Neural progenitor cell (in vitro differentiated cells): Measurements from ENCODE around the gene NCDN. TPM values are rescaled to one million over a fixed set of nuclear protein-coding genes. Genes with fewer than 3 reads are reported as not detected.

Experiments used
- DNase-seq: peaks from one replicate; pipeline ENCODE4 v3.0.0-alpha.2; 2016; ENCODE audit warnings: low spot score
- H2AFZ ChIP-seq: fragments of 200-600 bp; sonication (generic); replicated peaks from 2 replicates; pipeline ENCODE4 v1.6.1; 2016; ENCODE audit warnings: antibody characterized with exemption
- H3F3A ChIP-seq: fragments of 200-600 bp; sonication (generic); 2 replicates; pipeline ENCODE4 v1.6.1; 2016; ENCODE audit warnings: antibody characterized with exemption, low read depth
- H3K27ac ChIP-seq: fragments of 200-600 bp; sonication (generic); 2 replicates; pipeline ENCODE4 v1.5.1; 2016; ENCODE audit warnings: mild to moderate bottlenecking
- H3K27me3 ChIP-seq: fragments of 200-600 bp; sonication (generic); 2 replicates; pipeline ENCODE4 v1.6.1; 2016; ENCODE audit warnings: mild to moderate bottlenecking, moderate library complexity
- H3K36me3 ChIP-seq: fragments of 200-600 bp; sonication (generic); 2 replicates; pipeline ENCODE4 v1.5.1; 2016
- H3K4me1 ChIP-seq: fragments of 200-600 bp; sonication (generic); 2 replicates; pipeline ENCODE4 v1.6.1; 2016; ENCODE audit warnings: mixed run types
- H3K4me2 ChIP-seq: fragments of 200-600 bp; sonication (generic); 2 replicates; pipeline ENCODE4 v1.6.1; 2016
- H3K4me3 ChIP-seq: fragments of 200-600 bp; sonication (generic); 2 replicates; pipeline ENCODE4 v1.5.1; 2016
- H3K79me2 ChIP-seq: fragments of 200-600 bp; sonication (generic); 2 replicates; pipeline ENCODE4 v1.6.1; 2016; ENCODE audit warnings: low read depth
- H3K9ac ChIP-seq: fragments of 200-600 bp; sonication (generic); 2 replicates; pipeline ENCODE4 v1.6.1; 2016
- H3K9me3 ChIP-seq: fragments of 200-600 bp; sonication (generic); 2 replicates; pipeline ENCODE4 v1.5.1; 2016; ENCODE audit warnings: low read depth
- H4K20me1 ChIP-seq: fragments of 200-600 bp; sonication (generic); 2 replicates; pipeline ENCODE4 v1.6.1; 2016; ENCODE audit warnings: low read depth
- H3K27ac Mint-ChIP-seq: 3 replicates; pipeline ENCODE4 v1.8.0; 2021; ENCODE audit warnings: mixed read lengths
- H3K27me3 Mint-ChIP-seq: 2 replicates; pipeline ENCODE4 v1.8.0; 2022; ENCODE audit warnings: low read depth, mild to moderate bottlenecking, inconsistent platforms, moderate library complexity, mixed read lengths; ENCODE audit not compliant: insufficient read depth
- H3K36me3 Mint-ChIP-seq: 3 replicates; pipeline ENCODE4 v1.8.0; 2021; ENCODE audit warnings: mixed read lengths
- H3K4me1 Mint-ChIP-seq: 3 replicates; pipeline ENCODE4 v1.8.0; 2021; ENCODE audit warnings: mixed read lengths
- H3K4me3 Mint-ChIP-seq: 3 replicates; pipeline ENCODE4 v1.8.0; 2021; ENCODE audit warnings: mild to moderate bottlenecking, moderate library complexity, mixed read lengths
- H3K9me3 Mint-ChIP-seq: 3 replicates; pipeline ENCODE4 v1.8.0; 2020; ENCODE audit warnings: mixed read lengths
- EZH2 ChIP-seq: fragments of 200-600 bp; sonication (generic); IDR thresholded peaks from 2 replicates; pipeline ENCODE4 v1.6.1; 2017; ENCODE audit warnings: antibody characterized with exemption, mild to moderate bottlenecking, moderate library complexity
- EZH2phosphoT487 ChIP-seq: fragments of 200-600 bp; sonication (generic); IDR thresholded peaks from 2 replicates; pipeline ENCODE4 v1.6.1; 2017; ENCODE audit warnings: antibody characterized with exemption
- total RNA-seq: library from RNA; depleted of rRNA; stranded (reverse); fragments of >200 nt; gene quantifications from 2 replicates; pipeline ENCODE4 v1.2.3, GENCODE V29; 2015; ENCODE audit warnings: low replicate concordance
- TF ChIP-seq, protein P1 (sequence below): fragments of 200-600 bp; sonication (generic); IDR thresholded peaks from 2 replicates; pipeline ENCODE4 v1.5.1; 2017; ENCODE audit warnings: antibody characterized with exemption, mild to moderate bottlenecking

NCDN gene
- total RNA-seq, 1 donor from 2014 or later = 5.8 TPM

DNA sequence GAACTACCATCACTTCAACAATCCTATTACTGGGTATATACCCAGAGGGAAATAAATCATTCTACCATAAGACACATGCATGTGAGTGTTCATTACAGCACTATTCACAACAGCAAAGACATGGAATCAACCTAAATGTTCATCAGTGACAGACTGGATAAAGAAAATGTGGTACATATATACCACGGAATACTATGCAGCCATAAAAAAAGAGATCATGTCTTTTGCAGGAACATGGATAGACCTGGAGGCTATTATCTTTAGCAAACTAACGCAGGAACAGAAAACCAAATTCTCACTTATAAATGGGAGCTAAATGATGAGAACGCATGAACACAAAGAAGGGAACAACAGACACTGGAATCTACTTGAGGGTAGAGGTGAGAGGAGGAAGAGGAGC, 39.4 kb upstream of the NCDN start:
- peaks cover 48% of the 10 kb centered on the region for H3K36me3 Mint-ChIP-seq
- Histone ChIP-seq H3F3A (no peaks in the 10 kb centered on the region), H3K36me3 (peaks cover 6% of the 10 kb centered on the region), H2AFZ (no peak overlapping the region), H3K79me2 (peaks cover 54% of the 10 kb centered on the region), H3K27me3 (no peaks in the 10 kb centered on the region), H3K4me3 (no peak overlapping the region), H4K20me1 (no peaks in the 10 kb centered on the region), H3K27ac (no peak overlapping the region), H3K4me1 (no peaks in the 10 kb centered on the region), H3K9ac (no peak overlapping the region), H3K9me3 (peaks cover 5% of the 10 kb centered on the region), H3K4me2 (no peak overlapping the region)
- TF ChIP-seq, protein P1, sequence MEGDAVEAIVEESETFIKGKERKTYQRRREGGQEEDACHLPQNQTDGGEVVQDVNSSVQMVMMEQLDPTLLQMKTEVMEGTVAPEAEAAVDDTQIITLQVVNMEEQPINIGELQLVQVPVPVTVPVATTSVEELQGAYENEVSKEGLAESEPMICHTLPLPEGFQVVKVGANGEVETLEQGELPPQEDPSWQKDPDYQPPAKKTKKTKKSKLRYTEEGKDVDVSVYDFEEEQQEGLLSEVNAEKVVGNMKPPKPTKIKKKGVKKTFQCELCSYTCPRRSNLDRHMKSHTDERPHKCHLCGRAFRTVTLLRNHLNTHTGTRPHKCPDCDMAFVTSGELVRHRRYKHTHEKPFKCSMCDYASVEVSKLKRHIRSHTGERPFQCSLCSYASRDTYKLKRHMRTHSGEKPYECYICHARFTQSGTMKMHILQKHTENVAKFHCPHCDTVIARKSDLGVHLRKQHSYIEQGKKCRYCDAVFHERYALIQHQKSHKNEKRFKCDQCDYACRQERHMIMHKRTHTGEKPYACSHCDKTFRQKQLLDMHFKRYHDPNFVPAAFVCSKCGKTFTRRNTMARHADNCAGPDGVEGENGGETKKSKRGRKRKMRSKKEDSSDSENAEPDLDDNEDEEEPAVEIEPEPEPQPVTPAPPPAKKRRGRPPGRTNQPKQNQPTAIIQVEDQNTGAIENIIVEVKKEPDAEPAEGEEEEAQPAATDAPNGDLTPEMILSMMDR = no peak
- no peak for TF ChIP-seq EZH2
- no peak for TF ChIP-seq EZH2phosphoT487
- no peak for DNase-seq
- H3K4me1 Mint-ChIP-seq = no peaks in the 10 kb centered on the region
- H3K4me3 Mint-ChIP-seq = no peak overlapping the region
- H3K27ac Mint-ChIP-seq = no peak overlapping the region
- H3K27me3 Mint-ChIP-seq = peaks cover 2% of the 10 kb centered on the region
- H3K9me3 Mint-ChIP-seq = peaks cover 48% of the 10 kb centered on the region

DNA sequence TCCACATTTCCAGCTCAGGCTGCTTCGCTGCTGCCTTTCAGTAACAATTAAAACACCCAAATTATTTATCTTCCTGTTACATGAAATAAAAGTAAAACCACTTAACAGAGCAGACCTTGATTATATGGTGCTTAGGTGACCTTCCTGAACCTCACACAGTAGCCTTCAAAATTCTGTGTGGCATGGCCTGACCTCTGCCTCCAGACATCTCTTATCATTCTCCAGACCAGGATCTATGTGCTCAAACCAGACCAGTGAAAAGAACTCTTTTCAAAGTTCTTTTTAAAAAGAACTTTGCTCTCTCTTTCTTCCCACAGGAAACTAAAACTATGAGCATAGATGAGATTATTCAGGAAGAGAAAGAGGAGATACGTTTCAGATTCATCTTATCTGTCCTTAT, 38.2 kb upstream of the NCDN start:
- H3F3A ChIP-seq = no peaks in the 10 kb centered on the region
- peaks cover 46% of the 10 kb centered on the region for H3K9me3 Mint-ChIP-seq
- H3K9me3 ChIP-seq = peaks cover 5% of the 10 kb centered on the region
- H3K9ac ChIP-seq = no peak overlapping the region
- no peak overlapping the region for H3K4me2 ChIP-seq
- H3K79me2 ChIP-seq = peaks cover 42% of the 10 kb centered on the region
- no peak for DNase-seq
- no peak overlapping the region for H3K27ac ChIP-seq
- H3K36me3 Mint-ChIP-seq = peaks cover 48% of the 10 kb centered on the region
- H3K27me3 Mint-ChIP-seq = peaks cover 2% of the 10 kb centered on the region
- no peaks in the 10 kb centered on the region for H3K27me3 ChIP-seq
- H3K36me3 ChIP-seq = peaks cover 4% of the 10 kb centered on the region
- no peak overlapping the region for H3K4me3 Mint-ChIP-seq
- no peak for TF ChIP-seq EZH2
- TF ChIP-seq, protein P1 = no peak
- TF ChIP-seq EZH2phosphoT487 = no peak
- H3K4me3 ChIP-seq = no peak overlapping the region
- no peaks in the 10 kb centered on the region for H4K20me1 ChIP-seq
- no peak overlapping the region for H3K27ac Mint-ChIP-seq
- H2AFZ ChIP-seq = no peak overlapping the region
- H3K4me1 Mint-ChIP-seq = no peaks in the 10 kb centered on the region
- no peaks in the 10 kb centered on the region for H3K4me1 ChIP-seq

DNA sequence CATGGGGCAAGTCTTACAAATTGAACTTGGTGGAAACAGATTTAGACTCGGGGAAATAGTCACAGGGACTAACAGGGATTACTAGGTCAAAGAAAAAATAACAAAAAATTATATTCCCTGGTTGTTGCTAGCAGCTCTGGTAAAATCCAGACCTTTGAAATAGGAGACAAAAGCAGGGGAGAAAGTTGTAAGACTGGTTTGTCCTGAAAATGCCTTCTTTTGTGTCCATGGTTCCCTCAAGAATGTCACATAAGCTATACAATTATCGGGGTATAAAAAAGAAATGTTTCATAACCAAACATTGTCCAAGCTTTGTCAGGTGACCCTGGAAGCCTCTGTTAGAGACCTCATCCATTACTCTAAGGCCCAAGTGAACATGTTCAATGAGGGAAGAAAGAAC, 33.5 kb upstream of the NCDN start:
- no peaks in the 10 kb centered on the region for H3K79me2 ChIP-seq
- no peaks in the 10 kb centered on the region for H3K27me3 ChIP-seq
- Mint-ChIP-seq H3K27me3 (no peaks in the 10 kb centered on the region), H3K4me1 (no peaks in the 10 kb centered on the region), H3K9me3 (peaks cover 29% of the 10 kb centered on the region), H3K27ac (no peak overlapping the region), H3K36me3 (peaks cover 29% of the 10 kb centered on the region), H3K4me3 (no peak overlapping the region)
- H3K9me3 ChIP-seq = no peaks in the 10 kb centered on the region
- H3K4me1 ChIP-seq = no peaks in the 10 kb centered on the region
- TF ChIP-seq EZH2 = no peak
- TF ChIP-seq, protein P1 = no peak
- TF ChIP-seq EZH2phosphoT487 = no peak
- no peak overlapping the region for H3K9ac ChIP-seq
- no peaks in the 10 kb centered on the region for H3K36me3 ChIP-seq
- no peak overlapping the region for H3K27ac ChIP-seq
- H3F3A ChIP-seq = no peaks in the 10 kb centered on the region
- H2AFZ ChIP-seq = no peak overlapping the region
- no peak for DNase-seq
- no peak overlapping the region for H3K4me3 ChIP-seq
- H4K20me1 ChIP-seq = no peaks in the 10 kb centered on the region
- H3K4me2 ChIP-seq = no peak overlapping the region

DNA sequence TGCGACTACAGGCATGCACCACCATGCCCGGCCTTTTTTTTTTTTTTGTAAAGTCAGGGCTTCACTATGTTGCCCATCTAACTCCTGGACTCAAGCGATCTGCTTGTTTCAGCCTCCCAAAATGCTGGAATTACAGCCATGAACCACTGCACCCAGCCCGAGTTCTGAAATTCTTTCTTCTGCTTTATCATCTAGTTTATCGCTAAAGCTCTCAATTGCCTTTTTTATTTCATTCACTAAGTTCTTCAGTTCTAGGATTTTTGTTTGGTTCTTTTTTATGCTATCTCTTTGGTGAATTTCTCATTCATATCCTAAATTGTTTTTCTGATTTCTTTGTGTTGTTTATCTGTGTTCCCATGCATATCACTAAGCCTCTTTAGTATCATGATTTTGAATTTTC, 27.4 kb upstream of the NCDN start:
- Histone ChIP-seq H3F3A (no peaks in the 10 kb centered on the region), H4K20me1 (no peaks in the 10 kb centered on the region), H3K9me3 (no peaks in the 10 kb centered on the region), H3K79me2 (peaks cover 21% of the 10 kb centered on the region), H3K27me3 (no peaks in the 10 kb centered on the region), H3K36me3 (peaks cover 7% of the 10 kb centered on the region), H3K4me1 (no peaks in the 10 kb centered on the region), H3K9ac (no peak overlapping the region), H2AFZ (no peak overlapping the region), H3K4me2 (no peak overlapping the region), H3K4me3 (no peak overlapping the region), H3K27ac (no peak overlapping the region)
- no peak for DNase-seq
- Mint-ChIP-seq H3K27ac (no peak overlapping the region), H3K4me3 (no peak overlapping the region), H3K27me3 (no peaks in the 10 kb centered on the region), H3K4me1 (no peaks in the 10 kb centered on the region), H3K36me3 (peaks cover 50% of the 10 kb centered on the region), H3K9me3 (peaks cover 43% of the 10 kb centered on the region)
- no peak for TF ChIP-seq EZH2
- no peak for TF ChIP-seq EZH2phosphoT487
- TF ChIP-seq, protein P1 = no peak
